22Rv1 (cell line): ENCODE results near the gene TFCP2L1.

Experiments
- H3K27ac ChIP-seq: fragments of 450-650 bp; 2 replicates; pipeline ENCODE4 v1.5.1; 2017
- ZFX ChIP-seq: fragments of 450-650 bp; IDR thresholded peaks from 2 replicates; pipeline ENCODE4 v1.6.1; 2017; ENCODE audit warnings: antibody characterized with exemption, borderline replicate concordance
- TF ChIP-seq, protein P1 (sequence below): fragments of 450-650 bp; IDR thresholded peaks from 2 replicates; pipeline ENCODE4 v1.5.1; 2017; ENCODE audit warnings: mild to moderate bottlenecking

Gene TFCP2L1

DNA sequence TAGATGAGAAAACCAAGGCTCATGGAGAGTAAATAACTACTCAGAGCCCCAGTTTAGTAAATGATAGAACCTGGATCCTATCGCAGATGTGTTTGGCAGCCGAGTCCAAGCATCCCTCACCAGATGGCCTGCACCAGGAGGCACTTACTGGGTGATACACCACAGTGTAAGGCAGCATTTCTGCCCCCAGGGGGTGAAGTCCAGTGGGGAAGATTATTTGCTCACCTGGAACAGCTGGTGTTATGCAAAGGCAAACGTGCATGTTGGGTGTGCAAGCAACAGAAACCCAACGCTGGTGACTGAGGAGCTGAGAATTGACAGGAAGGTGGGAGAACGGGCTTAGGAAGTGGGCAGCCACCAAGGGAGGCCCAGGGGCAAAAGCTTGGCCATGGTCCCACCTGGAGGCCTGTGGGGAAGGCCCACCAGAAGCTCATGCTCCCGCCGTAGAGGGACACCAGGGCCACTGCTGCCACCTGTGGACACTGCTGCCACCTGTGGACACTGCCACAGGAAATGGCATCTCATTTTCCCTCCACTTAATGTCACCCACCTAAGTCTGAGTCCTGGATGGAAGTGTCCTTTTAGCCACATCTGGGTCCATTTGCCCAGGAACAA lies 100.6 kb downstream of the TFCP2L1 start:
- TF ChIP-seq, protein P1, sequence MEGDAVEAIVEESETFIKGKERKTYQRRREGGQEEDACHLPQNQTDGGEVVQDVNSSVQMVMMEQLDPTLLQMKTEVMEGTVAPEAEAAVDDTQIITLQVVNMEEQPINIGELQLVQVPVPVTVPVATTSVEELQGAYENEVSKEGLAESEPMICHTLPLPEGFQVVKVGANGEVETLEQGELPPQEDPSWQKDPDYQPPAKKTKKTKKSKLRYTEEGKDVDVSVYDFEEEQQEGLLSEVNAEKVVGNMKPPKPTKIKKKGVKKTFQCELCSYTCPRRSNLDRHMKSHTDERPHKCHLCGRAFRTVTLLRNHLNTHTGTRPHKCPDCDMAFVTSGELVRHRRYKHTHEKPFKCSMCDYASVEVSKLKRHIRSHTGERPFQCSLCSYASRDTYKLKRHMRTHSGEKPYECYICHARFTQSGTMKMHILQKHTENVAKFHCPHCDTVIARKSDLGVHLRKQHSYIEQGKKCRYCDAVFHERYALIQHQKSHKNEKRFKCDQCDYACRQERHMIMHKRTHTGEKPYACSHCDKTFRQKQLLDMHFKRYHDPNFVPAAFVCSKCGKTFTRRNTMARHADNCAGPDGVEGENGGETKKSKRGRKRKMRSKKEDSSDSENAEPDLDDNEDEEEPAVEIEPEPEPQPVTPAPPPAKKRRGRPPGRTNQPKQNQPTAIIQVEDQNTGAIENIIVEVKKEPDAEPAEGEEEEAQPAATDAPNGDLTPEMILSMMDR = no peak
- no peak for TF ChIP-seq ZFX
- no peak overlapping the region for H3K27ac ChIP-seq

DNA sequence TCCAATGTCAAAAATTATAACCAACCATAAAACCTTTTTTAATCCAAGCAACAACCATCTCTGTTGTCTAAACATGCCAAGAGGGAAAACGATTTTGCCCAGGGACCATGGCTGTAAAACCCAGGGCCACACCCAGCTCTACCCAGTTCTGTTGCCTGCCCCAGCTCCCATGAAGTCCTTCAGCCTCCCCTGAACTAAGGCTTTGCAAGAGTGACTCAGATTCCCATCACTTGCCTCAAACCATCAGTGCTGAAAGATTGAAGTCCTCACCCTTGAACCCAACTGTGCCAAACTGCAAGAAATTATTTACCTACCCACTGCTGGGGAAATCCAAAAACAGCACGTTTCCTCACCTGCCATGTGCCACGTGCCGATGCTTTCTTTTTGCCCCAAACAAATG lies 102.5 kb downstream of the TFCP2L1 start:
- H3K27ac ChIP-seq = no peak overlapping the region
- TF ChIP-seq ZFX = no peak
- TF ChIP-seq, protein P1 = no peak

GRCh38 chr2:121179467-121179866 lies 105.5 kb downstream of the TFCP2L1 start:
- TF ChIP-seq, protein P1 = no peak
- no peak for TF ChIP-seq ZFX
- no peak overlapping the region for H3K27ac ChIP-seq

GRCh38 chr2:121178730-121179129 lies 106.3 kb downstream of the TFCP2L1 start:
- no peak for TF ChIP-seq ZFX
- TF ChIP-seq, protein P1 = no peak
- H3K27ac ChIP-seq = no peak overlapping the region

GRCh38 chr2:121177896-121178295 lies 107.1 kb downstream of the TFCP2L1 start:
- TF ChIP-seq ZFX = no peak
- TF ChIP-seq, protein P1 = no peak
- no peak overlapping the region for H3K27ac ChIP-seq

DNA sequence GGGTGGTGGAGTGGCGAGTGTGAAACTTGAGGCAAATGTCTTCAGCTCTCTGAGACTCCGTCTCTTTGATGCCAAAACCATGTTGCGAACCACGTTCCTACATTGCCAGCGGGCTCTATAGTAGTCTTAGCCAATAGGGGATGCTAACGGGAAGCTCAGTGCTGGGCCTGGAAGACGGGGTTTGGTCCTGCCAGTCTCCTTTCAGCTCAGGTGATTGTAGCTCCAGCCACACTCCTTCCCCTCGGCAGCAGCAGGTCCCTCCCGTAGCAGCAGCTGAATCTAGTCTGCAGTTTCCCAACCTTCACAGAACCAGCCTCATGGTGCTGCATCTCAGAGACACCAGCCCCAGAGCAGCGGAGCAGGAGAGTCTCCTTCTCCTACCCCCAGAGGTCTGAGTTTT lies 109.7 kb downstream of the TFCP2L1 start:
- H3K27ac ChIP-seq = no peak overlapping the region
- no peak for TF ChIP-seq ZFX
- TF ChIP-seq, protein P1 = no peak

DNA sequence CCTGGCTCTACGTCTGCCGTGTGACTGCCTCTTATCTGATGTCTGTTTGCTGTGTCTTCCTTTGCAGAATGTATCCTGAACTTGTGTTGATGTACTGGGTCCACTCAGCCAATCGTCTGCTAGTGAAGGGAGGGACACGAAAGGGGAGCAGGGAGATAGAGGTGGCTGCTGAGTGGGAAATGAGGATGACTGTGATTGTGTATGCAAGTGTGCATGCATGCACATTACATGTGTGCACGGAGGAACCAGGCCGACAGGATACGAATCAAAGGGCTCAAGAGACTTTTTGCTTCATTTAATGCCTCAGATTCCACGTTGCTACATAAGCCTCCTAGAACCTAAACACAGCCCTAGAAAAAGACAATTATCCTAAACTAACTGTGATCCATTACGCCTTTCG lies 111.2 kb downstream of the TFCP2L1 start:
- TF ChIP-seq, protein P1 = no peak
- TF ChIP-seq ZFX = no peak
- H3K27ac ChIP-seq = no peak overlapping the region
